ENCODE data around the gene SOS2. TPM values are rescaled to one million over a fixed set of nuclear protein-coding genes. Genes with fewer than 3 reads are reported as not detected.

Gene SOS2
- total RNA-seq, 1 experiment from 2014 or later, result 9.9 TPM

DNA sequence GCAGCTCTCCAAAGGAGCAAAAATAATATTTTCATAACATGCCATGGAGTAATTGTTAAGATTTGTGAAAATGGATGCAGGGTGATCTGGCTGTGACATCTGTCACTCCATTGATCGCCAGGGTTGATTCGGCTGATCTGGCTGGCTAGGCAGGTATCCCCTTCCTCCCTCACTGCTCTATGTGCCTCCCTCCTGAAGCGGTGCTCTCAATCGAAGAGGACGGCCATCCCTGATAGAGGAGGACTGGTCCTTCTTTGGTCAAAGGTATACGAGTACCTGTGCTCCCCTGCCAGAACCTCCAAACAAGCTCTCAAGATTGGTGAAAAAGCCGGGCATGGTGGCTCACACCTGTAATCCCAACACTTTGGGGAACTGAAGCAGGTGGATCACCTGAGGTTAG lies 162.9 kb downstream of the SOS2 start:
- CTCF ChIA-PET, result interaction anchor here (0.5 to 0.8 kb wide), 4 partner anchors 23 to 215 kb away, joined by 3 to 4 read pairs (median 4); no protein-coding TSS in a partner anchor
- H3K27me3 ChIP-seq (ENCODE audit: low read length), result no peaks in the 10 kb centered on the region
- peak overlapping the region; percentile 71 for H3K27ac ChIP-seq (ENCODE audit: low read length)
- intact Hi-C loops (cut with micrococcal nuclease), result loop anchor here (5.0 kb wide), 1 partner anchor 34 kb away; no protein-coding TSS in a partner anchor
- H3K4me2 ChIP-seq (ENCODE audit: low read length), result 0 out of 2 replicates have a peak overlapping the region, but pooled peaks have one; percentile 28
- H3K9me3 ChIP-seq (ENCODE audit: low read length), result no peaks in the 10 kb centered on the region
- H3K4me3 ChIP-seq (ENCODE audit: low read length), result no peak overlapping the region; the same call in 1 of the 2 replicates
- ATAC-seq (no peak), DNase-seq (no peak)
- no peaks in the 10 kb centered on the region for H4K20me1 ChIP-seq (ENCODE audit: low read length)
- H3K79me2 ChIP-seq (ENCODE audit: low read length), result no peaks in the 10 kb centered on the region
- no peak for TF ChIP-seq EZH2 (IDR thresholded peaks at IDR 0.05; ENCODE audit: low read length, unreplicated experiment)
- TF ChIP-seq, protein P1, sequence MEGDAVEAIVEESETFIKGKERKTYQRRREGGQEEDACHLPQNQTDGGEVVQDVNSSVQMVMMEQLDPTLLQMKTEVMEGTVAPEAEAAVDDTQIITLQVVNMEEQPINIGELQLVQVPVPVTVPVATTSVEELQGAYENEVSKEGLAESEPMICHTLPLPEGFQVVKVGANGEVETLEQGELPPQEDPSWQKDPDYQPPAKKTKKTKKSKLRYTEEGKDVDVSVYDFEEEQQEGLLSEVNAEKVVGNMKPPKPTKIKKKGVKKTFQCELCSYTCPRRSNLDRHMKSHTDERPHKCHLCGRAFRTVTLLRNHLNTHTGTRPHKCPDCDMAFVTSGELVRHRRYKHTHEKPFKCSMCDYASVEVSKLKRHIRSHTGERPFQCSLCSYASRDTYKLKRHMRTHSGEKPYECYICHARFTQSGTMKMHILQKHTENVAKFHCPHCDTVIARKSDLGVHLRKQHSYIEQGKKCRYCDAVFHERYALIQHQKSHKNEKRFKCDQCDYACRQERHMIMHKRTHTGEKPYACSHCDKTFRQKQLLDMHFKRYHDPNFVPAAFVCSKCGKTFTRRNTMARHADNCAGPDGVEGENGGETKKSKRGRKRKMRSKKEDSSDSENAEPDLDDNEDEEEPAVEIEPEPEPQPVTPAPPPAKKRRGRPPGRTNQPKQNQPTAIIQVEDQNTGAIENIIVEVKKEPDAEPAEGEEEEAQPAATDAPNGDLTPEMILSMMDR (conservative IDR thresholded peaks at IDR 0.05; ENCODE audit: low read depth, low read length), result no peak
- TF ChIP-seq EZH2phosphoT487 (IDR thresholded peaks at IDR 0.05; ENCODE audit: borderline replicate concordance, low read length), result no peak
- H3K9me2 ChIP-seq (replicated peaks; ENCODE audit: low read length), result no peaks in the 10 kb centered on the region
- peaks cover 17% of the 10 kb centered on the region for H3K4me1 ChIP-seq (ENCODE audit: insufficient read depth, low read length)
- no peaks in the 10 kb centered on the region for H3K36me3 ChIP-seq (ENCODE audit: low read depth, low read length)
- H2AFZ ChIP-seq (ENCODE audit: low read length), result no peak overlapping the region
- POLR2A ChIA-PET (ENCODE audit: unreplicated experiment), result interaction anchor here (0.7 kb wide), 1 partner anchor 45 kb away, joined by 3 read pairs; no protein-coding TSS in a partner anchor
- H3K9ac ChIP-seq (ENCODE audit: low read length), result no peak overlapping the region
- no TSS peak for BruUV-seq (replicated peaks)
- no peaks in the 10 kb centered on the region for H3F3A ChIP-seq (ENCODE audit: low read length, unreplicated experiment)

- Histone ChIP-seq H3K9me3 (ENCODE audit: low read length) (no peaks in the 10 kb centered on the region), H3K9ac (ENCODE audit: low read length) (peak overlapping the region; percentile 23; the same call in 1 of the 2 replicates), H4K20me1 (ENCODE audit: low read length) (no peaks in the 10 kb centered on the region), H2AFZ (ENCODE audit: low read length) (peak overlapping the region; percentile 11; the same call in 1 of the 2 replicates), H3K4me3 (ENCODE audit: low read length) (no peak overlapping the region; the same call in 1 of the 2 replicates), H3K27me3 (ENCODE audit: low read length) (no peaks in the 10 kb centered on the region), H3K4me1 (ENCODE audit: insufficient read depth, low read length) (peaks cover 23% of the 10 kb centered on the region), H3K27ac (ENCODE audit: low read length) (peak overlapping the region; percentile 71), H3F3A (ENCODE audit: low read length, unreplicated experiment) (no peaks in the 10 kb centered on the region), H3K79me2 (ENCODE audit: low read length) (no peaks in the 10 kb centered on the region), H3K36me3 (ENCODE audit: low read depth, low read length) (no peaks in the 10 kb centered on the region), H3K4me2 (ENCODE audit: low read length) (peak overlapping the region; percentile 38), H3K9me2 (replicated peaks; ENCODE audit: low read length) (no peaks in the 10 kb centered on the region)
- TF ChIP-seq, protein P1 (conservative IDR thresholded peaks at IDR 0.05; ENCODE audit: low read depth, low read length), result no peak
- no peak for TF ChIP-seq EZH2phosphoT487 (IDR thresholded peaks at IDR 0.05; ENCODE audit: borderline replicate concordance, low read length)
- no peak for TF ChIP-seq EZH2 (IDR thresholded peaks at IDR 0.05; ENCODE audit: low read length, unreplicated experiment)
- no TSS peak for BruUV-seq (replicated peaks)
- DNase-seq (peak; percentile 97), ATAC-seq (peak; percentile 97)
- POLR2A ChIA-PET (ENCODE audit: unreplicated experiment), result interaction anchor here (0.5 to 0.8 kb wide), 6 partner anchors 45 to 205 kb away, joined by 3 to 4 read pairs (median 3); no protein-coding TSS in a partner anchor
- CTCF ChIA-PET, result interaction anchor here (0.5 to 0.8 kb wide), 5 partner anchors 23 to 214 kb away, joined by 3 to 8 read pairs (median 4); no protein-coding TSS in a partner anchor
- intact Hi-C loops (cut with micrococcal nuclease), result loop anchor here (5.0 kb wide), 1 partner anchor 34 kb away; no protein-coding TSS in a partner anchor
Measured at GRCh38 chr14:50067723-50068495, 163.5 kb downstream of the SOS2 start.

Other genes with a start within 250 kb of the SOS2 start
- gene VCPKMT, start 115.0 kb downstream of the SOS2 start, total RNA-seq (2014; rRNA removed), result 8.2 and 8.8 TPM in 2 replicates
- gene L2HGDH, start 80.7 kb upstream of the SOS2 start, total RNA-seq (2014; rRNA removed), result 27.8 and 41.6 TPM in 2 replicates
- 2.3 and 18.1 TPM in 2 replicates for gene DMAC2L, start 80.7 kb upstream of the SOS2 start, total RNA-seq (2014; rRNA removed)
- 7.1 and 14.4 TPM in 2 replicates for gene CDKL1, start 165.3 kb upstream of the SOS2 start, total RNA-seq (2014; rRNA removed)

All from PC-3 (cell line).